ENCODE measurements around the gene GLIS1. TPM values are rescaled to one million over a fixed set of nuclear protein-coding genes. Genes with fewer than 3 reads are reported as not detected.
A peak's percentile ranks its signal among the peaks of the same experiment; 100 is the strongest.

The GLIS1 gene
- total and polyA plus RNA-seq, 7 donors = 0.03 to 0.40 (median 0.15) TPM

- Histone ChIP-seq H3K4me1 (no peaks in the 10 kb centered on the region), H3K27me3 (ENCODE audit: insufficient read depth in 3 of 3, low read length in 2 of 3) (peaks cover 0 to 1% (median 0%) of the 10 kb centered on the region in 3 donors), H3K9me3 (no peaks in the 10 kb centered on the region), H3K27ac (no peak overlapping the region), H3K36me3 (ENCODE audit: insufficient read depth in 1 of 2, low read depth in 1 of 2) (no peaks in the 10 kb centered on the region), H3K4me3 (no peak overlapping the region)
- ATAC-seq = no peak
- intact Hi-C loops (cut with DNase I) = no loop called here
- TF ChIP-seq, protein P1, sequence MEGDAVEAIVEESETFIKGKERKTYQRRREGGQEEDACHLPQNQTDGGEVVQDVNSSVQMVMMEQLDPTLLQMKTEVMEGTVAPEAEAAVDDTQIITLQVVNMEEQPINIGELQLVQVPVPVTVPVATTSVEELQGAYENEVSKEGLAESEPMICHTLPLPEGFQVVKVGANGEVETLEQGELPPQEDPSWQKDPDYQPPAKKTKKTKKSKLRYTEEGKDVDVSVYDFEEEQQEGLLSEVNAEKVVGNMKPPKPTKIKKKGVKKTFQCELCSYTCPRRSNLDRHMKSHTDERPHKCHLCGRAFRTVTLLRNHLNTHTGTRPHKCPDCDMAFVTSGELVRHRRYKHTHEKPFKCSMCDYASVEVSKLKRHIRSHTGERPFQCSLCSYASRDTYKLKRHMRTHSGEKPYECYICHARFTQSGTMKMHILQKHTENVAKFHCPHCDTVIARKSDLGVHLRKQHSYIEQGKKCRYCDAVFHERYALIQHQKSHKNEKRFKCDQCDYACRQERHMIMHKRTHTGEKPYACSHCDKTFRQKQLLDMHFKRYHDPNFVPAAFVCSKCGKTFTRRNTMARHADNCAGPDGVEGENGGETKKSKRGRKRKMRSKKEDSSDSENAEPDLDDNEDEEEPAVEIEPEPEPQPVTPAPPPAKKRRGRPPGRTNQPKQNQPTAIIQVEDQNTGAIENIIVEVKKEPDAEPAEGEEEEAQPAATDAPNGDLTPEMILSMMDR (IDR thresholded peaks at IDR 0.05) = no peak
- 70 to 79% (median 72%) methylated on average over 3 of the region's 3 CpGs for WGBS, 3 donors
- DNase-seq = no peak
Measured at GRCh38 chr1:53662951-53663350, 76.0 kb downstream of the GLIS1 start.

DNA sequence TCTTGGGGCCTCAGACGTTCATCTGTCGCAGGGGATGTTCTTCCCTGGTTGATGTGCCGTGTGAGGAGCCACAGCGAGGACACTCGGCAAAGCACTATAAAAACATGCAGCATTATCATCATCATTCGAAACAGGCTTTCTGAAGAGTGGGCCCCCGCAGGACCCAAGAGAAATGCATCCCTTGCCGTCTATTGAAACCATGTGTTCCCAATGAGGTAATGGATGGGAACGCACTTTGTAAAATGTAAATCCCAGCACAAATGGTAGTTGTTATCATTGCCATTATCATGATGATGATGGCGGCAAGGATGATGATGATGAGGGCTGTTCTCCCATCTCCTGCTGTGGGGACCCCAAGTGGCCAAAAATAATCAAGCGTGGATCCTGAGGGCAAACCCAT, 76.8 kb downstream of the GLIS1 start:
- Histone ChIP-seq H3K9me3 (no peaks in the 10 kb centered on the region), H3K27ac (no peak overlapping the region), H3K4me3 (no peak overlapping the region), H3K36me3 (ENCODE audit: insufficient read depth in 1 of 2, low read depth in 1 of 2) (no peaks in the 10 kb centered on the region), H3K4me1 (no peaks in the 10 kb centered on the region), H3K27me3 (ENCODE audit: insufficient read depth in 3 of 3, low read length in 2 of 3) (peaks cover 0 to 1% (median 0%) of the 10 kb centered on the region in 3 donors)
- intact Hi-C loops (cut with DNase I) = no loop called here
- 77 to 87% (median 85%) methylated on average over 11 of the region's 11 CpGs for WGBS, 3 donors
- TF ChIP-seq, protein P1 (IDR thresholded peaks at IDR 0.05) = no peak
- DNase-seq = no peak
- no peak for ATAC-seq

DNA sequence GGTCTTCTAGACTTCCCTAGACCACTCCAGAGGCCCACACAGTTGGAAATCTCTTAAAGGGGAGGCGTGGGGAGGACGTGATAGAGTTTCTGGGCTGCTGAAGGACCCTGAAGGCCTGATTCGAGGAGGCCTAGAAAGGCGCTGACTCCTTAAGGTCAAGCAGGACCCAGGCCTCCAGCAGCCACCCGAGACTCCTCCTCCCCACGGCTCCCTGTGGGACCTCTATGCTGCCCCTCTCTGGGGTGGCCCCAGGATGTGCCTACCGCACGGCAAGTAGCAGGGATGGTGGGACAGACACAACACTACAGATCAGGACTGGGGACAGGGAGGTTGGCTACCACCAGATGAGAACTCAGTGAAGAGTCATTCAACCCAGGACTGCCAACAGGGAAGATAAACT, 77.5 kb downstream of the GLIS1 start:
- ATAC-seq = no peak
- H3K9me3 ChIP-seq = no peaks in the 10 kb centered on the region
- no peak overlapping the region for H3K27ac ChIP-seq
- H3K36me3 ChIP-seq (ENCODE audit: insufficient read depth in 1 of 2, low read depth in 1 of 2) = no peaks in the 10 kb centered on the region
- intact Hi-C loops (cut with DNase I) = no loop called here
- H3K4me1 ChIP-seq = no peaks in the 10 kb centered on the region
- H3K27me3 ChIP-seq (ENCODE audit: insufficient read depth in 3 of 3, low read length in 2 of 3) = peaks cover 0 to 1% (median 0%) of the 10 kb centered on the region in 3 donors
- WGBS, 3 donors = 88 to 89% (median 89%) methylated on average over 8 of the region's 8 CpGs
- no peak overlapping the region for H3K4me3 ChIP-seq
- DNase-seq = peak in 1 of 2 donors; percentile 26
- TF ChIP-seq, protein P1 (IDR thresholded peaks at IDR 0.05) = no peak

DNA sequence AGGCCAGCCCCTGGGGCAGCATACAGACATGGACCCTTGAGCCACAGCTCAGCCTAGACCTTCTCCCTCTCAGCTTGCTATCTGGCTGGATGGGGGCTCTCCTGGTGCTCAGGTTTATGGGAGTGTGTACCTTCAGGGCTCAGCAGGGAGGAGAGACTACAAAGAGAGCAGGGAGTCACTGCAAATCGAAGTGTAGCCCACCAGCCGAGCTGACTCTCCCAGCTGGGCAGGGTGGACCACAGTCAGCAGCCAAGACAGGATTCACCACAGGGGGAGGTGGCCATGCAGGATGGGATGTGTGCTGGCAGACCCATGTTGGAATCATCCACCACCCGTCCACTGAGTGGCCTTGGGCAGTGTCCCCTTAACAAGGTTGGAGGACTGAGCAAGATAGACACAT, 78.3 kb downstream of the GLIS1 start:
- TF ChIP-seq, protein P1 (IDR thresholded peaks at IDR 0.05) = no peak
- Histone ChIP-seq H3K27ac (no peak overlapping the region), H3K27me3 (ENCODE audit: insufficient read depth in 3 of 3, low read length in 2 of 3) (peaks cover 0 to 1% (median 0%) of the 10 kb centered on the region in 3 donors), H3K36me3 (ENCODE audit: insufficient read depth in 1 of 2, low read depth in 1 of 2) (no peaks in the 10 kb centered on the region), H3K4me3 (no peak overlapping the region), H3K4me1 (no peaks in the 10 kb centered on the region), H3K9me3 (no peaks in the 10 kb centered on the region)
- no peak for ATAC-seq
- no peak for DNase-seq
- intact Hi-C loops (cut with DNase I) = no loop called here
- 51 to 77% (median 69%) methylated on average over 3 of the region's 3 CpGs for WGBS, 3 donors

DNA sequence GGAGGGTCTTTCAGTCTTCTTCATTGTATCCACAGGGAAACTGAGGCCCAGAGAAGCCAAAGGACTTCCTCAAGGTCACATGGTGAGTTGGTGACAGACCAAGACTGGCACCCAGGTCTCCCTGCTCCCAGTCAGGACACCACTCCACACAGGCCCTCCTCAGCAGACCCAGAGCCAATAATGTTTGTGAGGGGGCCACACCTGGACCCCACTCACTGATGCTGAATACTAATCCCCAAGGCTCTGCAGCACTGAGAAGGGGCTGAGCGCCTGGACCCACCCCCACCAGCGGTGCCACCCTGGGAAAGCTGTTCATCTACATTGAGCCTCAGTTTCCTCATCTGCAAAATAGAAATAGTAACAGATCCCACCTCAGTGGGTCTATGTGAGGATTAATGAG, 79.5 kb downstream of the GLIS1 start:
- intact Hi-C loops (cut with DNase I) = no loop called here
- Histone ChIP-seq H3K27me3 (ENCODE audit: insufficient read depth in 3 of 3, low read length in 2 of 3) (no peaks in the 10 kb centered on the region), H3K4me1 (no peaks in the 10 kb centered on the region), H3K27ac (no peak overlapping the region), H3K36me3 (ENCODE audit: insufficient read depth in 1 of 2, low read depth in 1 of 2) (no peaks in the 10 kb centered on the region), H3K9me3 (no peaks in the 10 kb centered on the region), H3K4me3 (no peak overlapping the region)
- 89 to 92% (median 91%) methylated on average over 2 of the region's 2 CpGs for WGBS, 3 donors
- DNase-seq = no peak
- TF ChIP-seq, protein P1 (IDR thresholded peaks at IDR 0.05) = no peak
- no peak for ATAC-seq
